ENCODE data around the gene TIMM44. TPM values are rescaled to one million over a fixed set of nuclear protein-coding genes. Genes with fewer than 3 reads are reported as not detected.

Gene TIMM44
- polyA plus RNA-seq, 3 donors = 9.5 to 33.2 (median 10.4) TPM

DNA sequence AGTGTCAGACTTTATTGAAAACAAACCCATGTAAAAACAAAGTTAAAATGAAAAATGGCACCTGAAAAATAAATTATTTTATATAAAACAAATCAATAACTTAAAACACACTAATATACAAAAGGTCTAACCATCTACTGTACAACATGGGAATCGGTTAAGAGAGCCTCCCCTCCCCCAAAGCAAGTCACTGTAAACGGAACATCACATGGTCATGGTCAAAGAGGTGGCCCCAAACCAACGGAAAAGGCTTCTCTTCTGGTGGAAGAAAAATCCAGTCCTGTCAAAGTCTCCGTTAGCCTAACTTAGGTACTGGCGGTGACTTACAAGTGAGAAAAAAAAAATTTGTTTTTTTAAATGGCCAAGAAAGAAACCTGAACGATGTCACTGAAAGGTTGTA, 15.7 kb upstream of the TIMM44 start:
- Histone ChIP-seq H2AFZ (ENCODE audit: insufficient read depth, low read depth, low read length, poor library complexity, severe bottlenecking) (no peak overlapping the region), H3K4me2 (replicated peaks; ENCODE audit: extremely low read depth, low read length, poor library complexity, severe bottlenecking) (no peak overlapping the region), H3K27ac (ENCODE audit: low read depth in 1 of 2, low read length in 2 of 2) (no peak overlapping the region), H3K9me3 (replicated peaks in 1 of 2; ENCODE audit: control insufficient read depth in 1 of 2, insufficient read depth in 1 of 2, low read length in 2 of 2) (no peaks in the 10 kb centered on the region), H3K4me1 (ENCODE audit: control insufficient read depth in 1 of 2, insufficient read depth in 2 of 2, low read length in 2 of 2) (no peaks in the 10 kb centered on the region), H3K9ac (ENCODE audit: insufficient read depth, low read length, poor library complexity, severe bottlenecking) (no peak overlapping the region), H4K20me1 (ENCODE audit: insufficient read depth, low read length) (no peaks in the 10 kb centered on the region), H3K27me3 (ENCODE audit: control insufficient read depth in 2 of 2, insufficient read depth in 2 of 2, low read length in 2 of 2) (no peaks in the 10 kb centered on the region), H3K36me3 (replicated peaks in 1 of 2; ENCODE audit: control insufficient read depth in 1 of 2, insufficient read depth in 2 of 2, low read length in 2 of 2) (peaks cover 39 to 58% of the 10 kb centered on the region in 2 donors), H3K4me3 (replicated peaks in 1 of 3; ENCODE audit: low read depth in 2 of 3, low read length in 3 of 3) (no peak overlapping the region), H3K79me2 (ENCODE audit: insufficient read depth, low read length) (no peaks in the 10 kb centered on the region)
- Mint-ChIP-seq H3K4me1 (peaks cover 3% of the 10 kb centered on the region), H3K27ac (no peak overlapping the region), H3K9me3 (peaks cover 0 to 1% (median 0%) of the 10 kb centered on the region in 7 donors), H3K4me3 (no peak overlapping the region), H3K36me3 (peaks cover 37 to 64% of the 10 kb centered on the region in 2 donors), H3K27me3 (ENCODE audit: low read depth in 3 of 3) (peaks cover 0 to 1% (median 1%) of the 10 kb centered on the region in 3 donors)
- no peak for DNase-seq
- intact Hi-C loops (cut with micrococcal nuclease) = no loop called here
- WGBS (ENCODE audit: insufficient coverage) = 8% methylated on average over 3 of the region's 6 CpGs
- TF ChIP-seq, protein P1, sequence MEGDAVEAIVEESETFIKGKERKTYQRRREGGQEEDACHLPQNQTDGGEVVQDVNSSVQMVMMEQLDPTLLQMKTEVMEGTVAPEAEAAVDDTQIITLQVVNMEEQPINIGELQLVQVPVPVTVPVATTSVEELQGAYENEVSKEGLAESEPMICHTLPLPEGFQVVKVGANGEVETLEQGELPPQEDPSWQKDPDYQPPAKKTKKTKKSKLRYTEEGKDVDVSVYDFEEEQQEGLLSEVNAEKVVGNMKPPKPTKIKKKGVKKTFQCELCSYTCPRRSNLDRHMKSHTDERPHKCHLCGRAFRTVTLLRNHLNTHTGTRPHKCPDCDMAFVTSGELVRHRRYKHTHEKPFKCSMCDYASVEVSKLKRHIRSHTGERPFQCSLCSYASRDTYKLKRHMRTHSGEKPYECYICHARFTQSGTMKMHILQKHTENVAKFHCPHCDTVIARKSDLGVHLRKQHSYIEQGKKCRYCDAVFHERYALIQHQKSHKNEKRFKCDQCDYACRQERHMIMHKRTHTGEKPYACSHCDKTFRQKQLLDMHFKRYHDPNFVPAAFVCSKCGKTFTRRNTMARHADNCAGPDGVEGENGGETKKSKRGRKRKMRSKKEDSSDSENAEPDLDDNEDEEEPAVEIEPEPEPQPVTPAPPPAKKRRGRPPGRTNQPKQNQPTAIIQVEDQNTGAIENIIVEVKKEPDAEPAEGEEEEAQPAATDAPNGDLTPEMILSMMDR (IDR thresholded peaks at IDR 0.05) = no peak

DNA sequence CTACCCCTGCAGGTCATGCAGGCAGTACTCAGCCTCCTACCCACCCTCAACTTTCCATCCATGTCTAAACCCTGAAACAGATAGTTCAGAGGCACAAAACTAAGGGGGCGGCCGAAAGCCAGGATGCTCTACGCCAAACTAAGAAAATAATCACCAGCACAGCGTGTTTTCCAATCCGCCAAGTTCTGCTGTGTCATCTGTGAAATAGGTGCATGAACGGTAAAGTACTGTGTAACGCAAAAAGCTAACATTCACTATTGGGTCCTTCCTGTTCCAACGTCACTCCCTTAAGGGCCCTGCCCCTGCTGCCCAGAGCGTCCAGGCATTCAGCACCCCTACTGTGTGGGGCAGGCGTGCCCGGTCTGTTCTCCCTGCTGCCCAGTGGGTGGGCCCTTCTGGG, 12.2 kb upstream of the TIMM44 start:
- TF ChIP-seq, protein P1 (IDR thresholded peaks at IDR 0.05) = no peak
- peaks cover 15% of the 10 kb centered on the region for H3K4me1 Mint-ChIP-seq
- intact Hi-C loops (cut with micrococcal nuclease) = no loop called here
- peaks cover 5 to 22% of the 10 kb centered on the region in 2 donors for H3K36me3 ChIP-seq (replicated peaks in 1 of 2; ENCODE audit: control insufficient read depth in 1 of 2, insufficient read depth in 2 of 2, low read length in 2 of 2)
- H3K9me3 Mint-ChIP-seq = peaks cover 0 to 3% (median 0%) of the 10 kb centered on the region in 7 donors
- peaks cover 0 to 1% (median 0%) of the 10 kb centered on the region in 3 donors for H3K27me3 Mint-ChIP-seq (ENCODE audit: low read depth in 3 of 3)
- DNase-seq = no peak
- no peak overlapping the region for H2AFZ ChIP-seq (ENCODE audit: insufficient read depth, low read depth, low read length, poor library complexity, severe bottlenecking)
- no peak overlapping the region for H3K4me2 ChIP-seq (replicated peaks; ENCODE audit: extremely low read depth, low read length, poor library complexity, severe bottlenecking)
- H3K27me3 ChIP-seq (ENCODE audit: control insufficient read depth in 2 of 2, insufficient read depth in 2 of 2, low read length in 2 of 2) = no peaks in the 10 kb centered on the region
- 66% methylated on average over 8 of the region's 11 CpGs for WGBS (ENCODE audit: insufficient coverage)
- H4K20me1 ChIP-seq (ENCODE audit: insufficient read depth, low read length) = no peaks in the 10 kb centered on the region
- H3K36me3 Mint-ChIP-seq = peaks cover 14 to 30% of the 10 kb centered on the region in 2 donors
- no peaks in the 10 kb centered on the region for H3K9me3 ChIP-seq (replicated peaks in 1 of 2; ENCODE audit: control insufficient read depth in 1 of 2, insufficient read depth in 1 of 2, low read length in 2 of 2)
- peaks cover 4 to 15% of the 10 kb centered on the region in 2 donors for H3K4me1 ChIP-seq (ENCODE audit: control insufficient read depth in 1 of 2, insufficient read depth in 2 of 2, low read length in 2 of 2)
- no peak overlapping the region for H3K4me3 Mint-ChIP-seq
- H3K79me2 ChIP-seq (ENCODE audit: insufficient read depth, low read length) = no peaks in the 10 kb centered on the region
- H3K27ac Mint-ChIP-seq = no peak overlapping the region
- no peak overlapping the region for H3K27ac ChIP-seq (ENCODE audit: low read depth in 1 of 2, low read length in 2 of 2)
- H3K4me3 ChIP-seq (replicated peaks in 1 of 3; ENCODE audit: low read depth in 2 of 3, low read length in 3 of 3) = no peak overlapping the region
- H3K9ac ChIP-seq (ENCODE audit: insufficient read depth, low read length, poor library complexity, severe bottlenecking) = no peak overlapping the region

Data from CD14-positive monocyte (primary cell).